ENCODE measurements around the gene PCMTD2. TPM values are rescaled to one million over a fixed set of nuclear protein-coding genes. Genes with fewer than 3 reads are reported as not detected.
A peak's percentile ranks its signal among the peaks of the same experiment; 100 is the strongest.

PCMTD2 gene
- total and polyA plus RNA-seq, 2 of the 13 experiments (the other 11 are each of a cell fraction or from before 2014, with no cell fraction given), result 47.0 to 76.9 TPM

DNA sequence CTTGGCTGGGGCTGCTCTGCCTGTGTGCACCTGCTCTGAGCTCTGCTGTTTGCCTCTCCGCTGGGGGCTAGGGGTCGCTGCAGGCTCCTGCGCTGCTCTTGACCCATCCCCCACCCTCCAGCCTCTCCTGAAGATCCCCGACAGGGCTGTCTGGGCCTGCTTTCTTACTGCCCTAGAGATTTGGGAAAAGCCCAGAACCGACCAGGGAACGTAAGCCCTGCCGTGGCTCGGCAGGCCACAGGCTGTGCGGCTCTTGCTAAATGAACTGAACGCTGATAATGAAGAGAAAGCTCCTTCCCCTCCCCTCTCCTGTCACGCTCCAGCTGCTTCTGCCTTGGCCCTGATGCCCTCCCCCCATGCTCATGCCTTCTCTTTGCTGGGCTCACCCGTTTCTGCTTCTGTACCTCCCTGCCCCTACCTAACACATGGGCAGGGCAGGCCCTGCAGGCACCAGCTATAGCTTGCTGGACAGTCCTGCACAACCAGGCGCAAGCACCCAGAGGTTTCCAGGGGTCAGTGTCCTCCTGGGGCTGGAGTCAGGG is 32.0 kb upstream of the PCMTD2 start (continued):
- 0 out of 2 replicates have a peak, but pooled peaks have one; percentile 73 for TF ChIP-seq SAFB2 (CRISPR knock-in tag; IDR thresholded peaks at IDR 0.05; ENCODE audit: borderline replicate concordance, low read depth)
- TF ChIP-seq ZNF891 (CRISPR knock-in tag; IDR thresholded peaks at IDR 0.05), result peak; percentile 23; the same call in 1 of the 2 replicates
- TF ChIP-seq PHF8 (CRISPR knock-in tag; IDR thresholded peaks at IDR 0.05), result peak; percentile 54
- TF ChIP-seq TARDBP (CRISPR knock-in tag; IDR thresholded peaks at IDR 0.05), result peak; percentile 47; the same call in 1 of the 2 replicates
- TF ChIP-seq NCOA1 (CRISPR knock-in tag; IDR thresholded peaks at IDR 0.05), result no peak
- TF ChIP-seq, protein P1, sequence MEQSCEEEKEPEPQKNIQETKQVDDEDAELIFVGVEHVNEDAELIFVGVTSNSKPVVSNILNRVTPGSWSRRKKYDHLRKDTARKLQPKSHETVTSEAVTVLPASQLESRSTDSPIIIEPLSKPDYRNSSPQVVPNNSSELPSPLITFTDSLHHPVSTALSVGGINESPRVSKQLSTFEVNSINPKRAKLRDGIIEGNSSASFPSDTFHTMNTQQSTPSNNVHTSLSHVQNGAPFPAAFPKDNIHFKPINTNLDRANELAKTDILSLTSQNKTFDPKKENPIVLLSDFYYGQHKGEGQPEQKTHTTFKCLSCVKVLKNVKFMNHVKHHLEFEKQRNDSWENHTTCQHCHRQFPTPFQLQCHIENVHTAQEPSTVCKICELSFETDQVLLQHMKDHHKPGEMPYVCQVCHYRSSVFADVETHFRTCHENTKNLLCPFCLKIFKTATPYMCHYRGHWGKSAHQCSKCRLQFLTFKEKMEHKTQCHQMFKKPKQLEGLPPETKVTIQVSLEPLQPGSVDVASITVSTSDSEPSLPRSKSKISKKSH (CRISPR knock-in tag; IDR thresholded peaks at IDR 0.05; ENCODE audit: borderline replicate concordance), result peak; percentile 73; the same call in 1 of the 2 replicates
- TF ChIP-seq ZNF235 (CRISPR knock-in tag; IDR thresholded peaks at IDR 0.05; ENCODE audit: borderline replicate concordance), result no peak
- TF ChIP-seq ZBTB7B (CRISPR knock-in tag; IDR thresholded peaks at IDR 0.05), result no peak; the same call in 1 of the 2 replicates
- TF ChIP-seq ZNF17 (CRISPR knock-in tag; IDR thresholded peaks at IDR 0.05), result no peak
- peak; percentile 88; the same call in 1 of the 2 replicates for TF ChIP-seq MEIS1 (CRISPR knock-in tag; IDR thresholded peaks at IDR 0.05; ENCODE audit: borderline replicate concordance)
- peak; percentile 55; the same call in 1 of the 2 replicates for TF ChIP-seq FOSL2 (CRISPR knock-in tag; IDR thresholded peaks at IDR 0.05)
- TF ChIP-seq, protein P2, sequence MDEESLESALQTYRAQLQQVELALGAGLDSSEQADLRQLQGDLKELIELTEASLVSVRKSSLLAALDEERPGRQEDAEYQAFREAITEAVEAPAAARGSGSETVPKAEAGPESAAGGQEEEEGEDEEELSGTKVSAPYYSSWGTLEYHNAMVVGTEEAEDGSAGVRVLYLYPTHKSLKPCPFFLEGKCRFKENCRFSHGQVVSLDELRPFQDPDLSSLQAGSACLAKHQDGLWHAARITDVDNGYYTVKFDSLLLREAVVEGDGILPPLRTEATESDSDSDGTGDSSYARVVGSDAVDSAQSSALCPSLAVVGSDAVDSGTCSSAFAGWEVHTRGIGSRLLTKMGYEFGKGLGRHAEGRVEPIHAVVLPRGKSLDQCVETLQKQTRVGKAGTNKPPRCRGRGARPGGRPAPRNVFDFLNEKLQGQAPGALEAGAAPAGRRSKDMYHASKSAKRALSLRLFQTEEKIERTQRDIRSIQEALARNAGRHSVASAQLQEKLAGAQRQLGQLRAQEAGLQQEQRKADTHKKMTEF (CRISPR knock-in tag; IDR thresholded peaks at IDR 0.05), result peak; percentile 72
- 0 out of 2 replicates have a peak, but pooled peaks have one; percentile 38 for TF ChIP-seq ZNF557 (CRISPR knock-in tag; IDR thresholded peaks at IDR 0.05)
- TF ChIP-seq PITX1 (CRISPR knock-in tag; IDR thresholded peaks at IDR 0.05), result peak; percentile 63; the same call in 1 of the 2 replicates
- TF ChIP-seq, protein P3, sequence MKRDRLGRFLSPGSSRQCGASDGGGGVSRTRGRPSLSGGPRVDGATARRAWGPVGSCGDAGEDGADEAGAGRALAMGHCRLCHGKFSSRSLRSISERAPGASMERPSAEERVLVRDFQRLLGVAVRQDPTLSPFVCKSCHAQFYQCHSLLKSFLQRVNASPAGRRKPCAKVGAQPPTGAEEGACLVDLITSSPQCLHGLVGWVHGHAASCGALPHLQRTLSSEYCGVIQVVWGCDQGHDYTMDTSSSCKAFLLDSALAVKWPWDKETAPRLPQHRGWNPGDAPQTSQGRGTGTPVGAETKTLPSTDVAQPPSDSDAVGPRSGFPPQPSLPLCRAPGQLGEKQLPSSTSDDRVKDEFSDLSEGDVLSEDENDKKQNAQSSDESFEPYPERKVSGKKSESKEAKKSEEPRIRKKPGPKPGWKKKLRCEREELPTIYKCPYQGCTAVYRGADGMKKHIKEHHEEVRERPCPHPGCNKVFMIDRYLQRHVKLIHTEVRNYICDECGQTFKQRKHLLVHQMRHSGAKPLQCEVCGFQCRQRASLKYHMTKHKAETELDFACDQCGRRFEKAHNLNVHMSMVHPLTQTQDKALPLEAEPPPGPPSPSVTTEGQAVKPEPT (CRISPR knock-in tag; IDR thresholded peaks at IDR 0.05; ENCODE audit: low read depth), result peak; percentile 94
- peak; percentile 36; the same call in 1 of the 2 replicates for TF ChIP-seq RCOR2 (CRISPR knock-in tag; IDR thresholded peaks at IDR 0.05)
- peak; percentile 55; the same call in 1 of the 2 replicates for TF ChIP-seq ZFP1 (CRISPR knock-in tag; IDR thresholded peaks at IDR 0.05)
- no peak for TF ChIP-seq ATF1 (CRISPR knock-in tag; IDR thresholded peaks at IDR 0.05)
- TF ChIP-seq ZSCAN30 (CRISPR knock-in tag; IDR thresholded peaks at IDR 0.05), result peak; percentile 69; the same call in 1 of the 2 replicates
- TF ChIP-seq, protein P4, sequence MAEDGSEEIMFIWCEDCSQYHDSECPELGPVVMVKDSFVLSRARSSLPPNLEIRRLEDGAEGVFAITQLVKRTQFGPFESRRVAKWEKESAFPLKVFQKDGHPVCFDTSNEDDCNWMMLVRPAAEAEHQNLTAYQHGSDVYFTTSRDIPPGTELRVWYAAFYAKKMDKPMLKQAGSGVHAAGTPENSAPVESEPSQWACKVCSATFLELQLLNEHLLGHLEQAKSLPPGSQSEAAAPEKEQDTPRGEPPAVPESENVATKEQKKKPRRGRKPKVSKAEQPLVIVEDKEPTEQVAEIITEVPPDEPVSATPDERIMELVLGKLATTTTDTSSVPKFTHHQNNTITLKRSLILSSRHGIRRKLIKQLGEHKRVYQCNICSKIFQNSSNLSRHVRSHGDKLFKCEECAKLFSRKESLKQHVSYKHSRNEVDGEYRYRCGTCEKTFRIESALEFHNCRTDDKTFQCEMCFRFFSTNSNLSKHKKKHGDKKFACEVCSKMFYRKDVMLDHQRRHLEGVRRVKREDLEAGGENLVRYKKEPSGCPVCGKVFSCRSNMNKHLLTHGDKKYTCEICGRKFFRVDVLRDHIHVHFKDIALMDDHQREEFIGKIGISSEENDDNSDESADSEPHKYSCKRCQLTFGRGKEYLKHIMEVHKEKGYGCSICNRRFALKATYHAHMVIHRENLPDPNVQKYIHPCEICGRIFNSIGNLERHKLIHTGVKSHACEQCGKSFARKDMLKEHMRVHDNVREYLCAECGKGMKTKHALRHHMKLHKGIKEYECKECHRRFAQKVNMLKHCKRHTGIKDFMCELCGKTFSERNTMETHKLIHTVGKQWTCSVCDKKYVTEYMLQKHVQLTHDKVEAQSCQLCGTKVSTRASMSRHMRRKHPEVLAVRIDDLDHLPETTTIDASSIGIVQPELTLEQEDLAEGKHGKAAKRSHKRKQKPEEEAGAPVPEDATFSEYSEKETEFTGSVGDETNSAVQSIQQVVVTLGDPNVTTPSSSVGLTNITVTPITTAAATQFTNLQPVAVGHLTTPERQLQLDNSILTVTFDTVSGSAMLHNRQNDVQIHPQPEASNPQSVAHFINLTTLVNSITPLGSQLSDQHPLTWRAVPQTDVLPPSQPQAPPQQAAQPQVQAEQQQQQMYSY (CRISPR knock-in tag; IDR thresholded peaks at IDR 0.05), result no peak
- peak; percentile 55 for TF ChIP-seq TEAD3 (CRISPR knock-in tag; optimal IDR thresholded peaks at IDR 0.05; ENCODE audit: borderline replicate concordance)
